Endodermal cell (in vitro differentiated cells): ENCODE results near the gene COL4A1. TPM values are rescaled to one million over a fixed set of nuclear protein-coding genes. Genes with fewer than 3 reads are reported as not detected.

ENCODE experiments used
- DNase-seq: peaks from one replicate; pipeline ENCODE4 v3.0.0-alpha.2; 2017
- H3K27ac ChIP-seq: 2 replicates; pipeline ENCODE4 v1.5.1; 2013; ENCODE audit warnings: mild to moderate bottlenecking, low read depth, low read length, moderate library complexity
- H3K27me3 ChIP-seq: 2 replicates; pipeline ENCODE4 v1.6.1; 2013; ENCODE audit warnings: mild to moderate bottlenecking, low read length, moderate library complexity; ENCODE audit not compliant: insufficient read depth, control insufficient read depth, poor library complexity, severe bottlenecking
- H3K36me3 ChIP-seq: 2 replicates; pipeline ENCODE4 v1.7.0; 2013; ENCODE audit warnings: mild to moderate bottlenecking, low read length, moderate library complexity; ENCODE audit not compliant: control insufficient read depth, insufficient read depth
- H3K4me1 ChIP-seq: one replicate; pipeline ENCODE4 v1.7.0; 2013; ENCODE audit warnings: low read length; ENCODE audit not compliant: control insufficient read depth, insufficient read depth
- H3K4me3 ChIP-seq: 2 replicates; pipeline ENCODE4 v1.5.1; 2013; ENCODE audit warnings: mild to moderate bottlenecking, low read length, moderate library complexity
- H3K9ac ChIP-seq: 2 replicates; pipeline ENCODE4 v1.6.1; 2013; ENCODE audit warnings: mild to moderate bottlenecking, low read length, moderate library complexity; ENCODE audit not compliant: poor library complexity, severe bottlenecking; ENCODE audit errors: extremely low read depth
- H3K9me3 ChIP-seq: 2 replicates; pipeline ENCODE4 v1.6.1; 2013; ENCODE audit warnings: mild to moderate bottlenecking, low read length, moderate library complexity; ENCODE audit not compliant: control insufficient read depth
- H3K27ac Mint-ChIP-seq: 2 replicates; pipeline ENCODE4 v1.8.0; 2020; ENCODE audit warnings: mixed read lengths
- H3K27me3 Mint-ChIP-seq: 2 replicates; pipeline ENCODE4 v1.8.0; 2021; ENCODE audit warnings: mild to moderate bottlenecking, mixed read lengths; ENCODE audit not compliant: insufficient read depth
- H3K36me3 Mint-ChIP-seq: 2 replicates; pipeline ENCODE4 v1.8.0; 2020; ENCODE audit warnings: low read depth, mixed read lengths
- H3K4me1 Mint-ChIP-seq: 2 replicates; pipeline ENCODE4 v1.8.0; 2020; ENCODE audit warnings: mixed read lengths
- H3K4me3 Mint-ChIP-seq: 2 replicates; pipeline ENCODE4 v1.8.0; 2020; ENCODE audit warnings: mild to moderate bottlenecking, moderate library complexity, mixed read lengths
- H3K9me3 Mint-ChIP-seq: 2 replicates; pipeline ENCODE4 v1.8.0; 2020; ENCODE audit warnings: mild to moderate bottlenecking, mixed read lengths
- CTCF ChIP-seq: fragments of 200-600 bp; sonication (generic); conservative IDR thresholded peaks from 2 replicates; pipeline ENCODE4 v1.5.0; 2021; ENCODE audit warnings: antibody characterized with exemption, mild to moderate bottlenecking
- WGBS, 2 experiments: methylation state at CpG; one replicate each; pipeline versions ENCODE4 v1.1.5 to v1.1.7; 2013; ENCODE audit warnings: missing lambda C conversion rate in 2 of 2, mixed read lengths in 1 of 2; ENCODE audit not compliant: insufficient coverage in 1 of 2, insufficient read length in 1 of 2; 5-methylcytosine and 5-hydroxymethylcytosine counted together
- total RNA-seq, 2 donors: library from RNA; stranded (reverse); fragmentation: NEBNext Ultra II Directional in 1 of 2; extraction: Animal tissue kit (Norgen Biotek cat#: 25700) in 1 of 2; gene quantifications; 2 replicates in 1 of 2; 3 replicates in 1 of 2; pipeline ENCODE4 v1.2.1, GENCODE V29; 2021

The COL4A1 gene
- total RNA-seq, 2 donors from 2014 or later = 702 to 764 TPM

GRCh38 chr13:110308656-110309359 lies 1.9 kb upstream of the COL4A1 start:
- Mint-ChIP-seq H3K9me3 (no peaks in the 10 kb centered on the region), H3K36me3 (peaks cover 46% of the 10 kb centered on the region), H3K4me3 (peak overlapping the region; percentile 93), H3K4me1 (peaks cover 55% of the 10 kb centered on the region), H3K27me3 (peaks cover 4% of the 10 kb centered on the region), H3K27ac (peak overlapping the region; percentile 94)
- Histone ChIP-seq H3K9ac (peak overlapping the region; percentile 82), H3K4me1 (peaks cover 38% of the 10 kb centered on the region), H3K4me3 (peak overlapping the region; percentile 92), H3K27ac (peak overlapping the region; percentile 20), H3K9me3 (no peaks in the 10 kb centered on the region), H3K27me3 (no peaks in the 10 kb centered on the region), H3K36me3 (peaks cover 47% of the 10 kb centered on the region)
- 24 to 35% methylated on average over 20 to 31 of the region's 31 CpGs for WGBS, 2 experiments
- peak; percentile 73 for DNase-seq
- TF ChIP-seq CTCF = no peak

DNA sequence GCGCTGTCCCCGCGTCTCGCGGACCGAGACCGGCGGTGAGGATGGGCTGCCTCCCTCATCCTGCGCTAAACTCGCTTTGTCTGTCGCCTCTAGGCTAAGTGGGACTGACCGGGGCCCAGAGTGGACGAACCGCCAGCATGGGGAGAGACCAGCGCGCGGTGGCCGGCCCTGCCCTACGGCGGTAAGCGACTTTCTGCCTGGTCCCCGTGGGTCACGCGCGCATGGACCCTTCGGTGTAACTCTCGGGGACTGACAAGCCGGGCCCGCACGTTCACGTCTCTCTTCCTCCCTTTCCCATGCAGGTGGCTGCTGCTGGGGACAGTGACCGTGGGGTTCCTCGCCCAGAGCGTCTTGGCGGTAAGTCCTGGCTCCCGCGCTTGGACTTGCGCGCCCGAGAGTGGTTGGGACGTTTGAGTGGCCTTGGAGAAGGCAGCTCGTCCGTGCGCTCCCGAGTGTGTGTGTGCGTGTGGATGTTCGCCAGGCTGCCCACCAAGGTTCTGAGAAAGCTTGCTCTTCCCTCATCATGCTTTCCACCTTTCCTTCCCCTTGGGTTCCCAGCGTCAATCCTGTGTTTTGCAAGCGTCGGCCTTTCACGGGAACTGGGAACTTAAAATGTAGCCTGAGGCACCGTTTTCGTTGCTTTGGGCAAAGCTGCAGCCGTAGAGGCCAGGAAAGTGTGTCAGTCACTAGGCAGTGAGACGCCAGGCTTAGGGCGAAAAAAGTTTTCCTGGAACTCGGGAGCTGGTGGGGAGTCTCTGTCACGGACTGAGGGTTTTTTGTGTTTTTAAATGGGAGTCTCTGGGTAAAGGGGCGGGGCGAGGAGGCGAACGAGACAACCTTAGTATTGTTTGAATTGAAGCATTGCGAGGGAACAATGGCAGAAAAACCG lies 1.1 kb upstream of the COL4A1 start:
- no peak for TF ChIP-seq CTCF
- H3K4me3 ChIP-seq = peak overlapping the region; percentile 92
- peaks cover 59% of the 10 kb centered on the region for H3K4me1 Mint-ChIP-seq
- 1% methylated on average over 19 to 64 of the region's 64 CpGs for WGBS, 2 experiments
- H3K27ac ChIP-seq = peak overlapping the region; percentile 20
- peak overlapping the region; percentile 82 for H3K9ac ChIP-seq
- peaks cover 50% of the 10 kb centered on the region for H3K36me3 Mint-ChIP-seq
- H3K4me3 Mint-ChIP-seq = peak overlapping the region; percentile 93
- H3K36me3 ChIP-seq = peaks cover 49% of the 10 kb centered on the region
- peak overlapping the region; percentile 94 for H3K27ac Mint-ChIP-seq
- H3K27me3 Mint-ChIP-seq = peaks cover 4% of the 10 kb centered on the region
- H3K9me3 ChIP-seq = no peaks in the 10 kb centered on the region
- no peaks in the 10 kb centered on the region for H3K27me3 ChIP-seq
- peaks cover 36% of the 10 kb centered on the region for H3K4me1 ChIP-seq
- peak; percentile 83 for DNase-seq
- H3K9me3 Mint-ChIP-seq = no peaks in the 10 kb centered on the region

- Histone ChIP-seq H3K27me3 (no peaks in the 10 kb centered on the region), H3K9ac (peak overlapping the region; percentile 82), H3K4me1 (peaks cover 38% of the 10 kb centered on the region), H3K9me3 (no peaks in the 10 kb centered on the region), H3K27ac (peak overlapping the region; percentile 26), H3K36me3 (peaks cover 49% of the 10 kb centered on the region), H3K4me3 (peak overlapping the region; percentile 92)
- no peaks in the 10 kb centered on the region for H3K9me3 Mint-ChIP-seq
- peak overlapping the region; percentile 93 for H3K4me3 Mint-ChIP-seq
- H3K27me3 Mint-ChIP-seq = peaks cover 4% of the 10 kb centered on the region
- peak overlapping the region; percentile 70 for H3K27ac Mint-ChIP-seq
- DNase-seq = peak; percentile 77
- peak; percentile 27 for TF ChIP-seq CTCF
- 1 to 4% methylated on average over 12 to 53 of the region's 53 CpGs for WGBS, 2 experiments
- H3K4me1 Mint-ChIP-seq = peaks cover 64% of the 10 kb centered on the region
- peaks cover 56% of the 10 kb centered on the region for H3K36me3 Mint-ChIP-seq
Observed at GRCh38 chr13:110306340-110306959, 507 bp downstream of the COL4A1 start.
